Fibroblast of lung (primary cell): ENCODE data around the gene SERTAD2. TPM values are rescaled to one million over a fixed set of nuclear protein-coding genes. Genes with fewer than 3 reads are reported as not detected.

Experiments used
- DNase-seq, 2 donors: peaks; one replicate each; pipeline versions ENCODE4 v3.0.0 to v3.0.0-alpha.2; 2010; ENCODE audit warnings: low read depth in 2 of 2
- H2AFZ ChIP-seq: 2 replicates; pipeline ENCODE4 v1.5.1; 2012; ENCODE audit warnings: low read length, control low read depth, inconsistent platforms
- H3K27ac ChIP-seq: 2 replicates; pipeline ENCODE4 v1.5.1; 2011; ENCODE audit warnings: low read length, control low read depth; ENCODE audit not compliant: insufficient read depth
- H3K27me3 ChIP-seq: 2 replicates; pipeline ENCODE4 v1.5.1; 2011; ENCODE audit warnings: mild to moderate bottlenecking, low read length; ENCODE audit not compliant: control insufficient read depth, insufficient read depth
- H3K36me3 ChIP-seq: 2 replicates; pipeline ENCODE4 v1.5.1; 2011; ENCODE audit warnings: low read length; ENCODE audit not compliant: control insufficient read depth, insufficient read depth
- H3K4me1 ChIP-seq: 2 replicates; pipeline ENCODE4 v1.5.1; 2011; ENCODE audit warnings: low read length; ENCODE audit not compliant: control insufficient read depth, insufficient read depth; ENCODE audit errors: extremely low read depth
- H3K4me2 ChIP-seq: 2 replicates; pipeline ENCODE4 v1.5.1; 2011; ENCODE audit warnings: low read length, control low read depth; ENCODE audit not compliant: insufficient read depth; ENCODE audit errors: extremely low read depth
- H3K4me3 ChIP-seq, 4 experiments: fragments of 200-600 bp in 1 of 4; sonication (generic) in 1 of 4; replicated peaks in 1 of 4; 2 replicates each; pipeline ENCODE4 v1.5.1; 2011 to 2016; ENCODE audit warnings: low read length in 4 of 4, low read depth in 3 of 4, mild to moderate bottlenecking in 3 of 4, control low read depth in 2 of 4, inconsistent platforms in 1 of 4, mixed read lengths in 1 of 4; ENCODE audit not compliant: insufficient read depth in 1 of 4; ENCODE audit errors: control extremely low read depth in 1 of 4
- H3K79me2 ChIP-seq: 2 replicates; pipeline ENCODE4 v1.5.1; 2012; ENCODE audit warnings: mild to moderate bottlenecking, low read length, inconsistent platforms; ENCODE audit not compliant: control insufficient read depth, insufficient read depth
- H3K9ac ChIP-seq: 2 replicates; pipeline ENCODE4 v1.5.1; 2011; ENCODE audit warnings: mild to moderate bottlenecking, low read length, control low read depth; ENCODE audit not compliant: insufficient read depth
- H3K9me3 ChIP-seq: 2 replicates; pipeline ENCODE4 v1.5.1; 2012; ENCODE audit warnings: low read depth, low read length; ENCODE audit not compliant: control insufficient read depth, insufficient read depth
- H4K20me1 ChIP-seq: 2 replicates; pipeline ENCODE4 v1.5.1; 2011; ENCODE audit warnings: low read length; ENCODE audit not compliant: control insufficient read depth, insufficient read depth; ENCODE audit errors: extremely low read depth
- CTCF ChIP-seq, 2 donors: IDR thresholded peaks in 1 of 2; conservative IDR thresholded peaks in 1 of 2; 1 replicate in 1 of 2; 2 replicates in 1 of 2; pipeline ENCODE4 v1.5.1; 2011 to 2012; ENCODE audit warnings: low read length in 2 of 2, control low read depth in 1 of 2, inconsistent platforms in 1 of 2, low read depth in 1 of 2, mild to moderate bottlenecking in 1 of 2
- EZH2 ChIP-seq: IDR thresholded peaks from 2 replicates; pipeline ENCODE4 v1.5.1; 2012; ENCODE audit warnings: low read length, control low read depth, mild to moderate bottlenecking; ENCODE audit errors: missing control alignments
- polyA plus RNA-seq, 2 donors: library from polyadenylated mRNA; depleted of rRNA in 1 of 2; stranded (reverse) in 1 of 2; unstranded in 1 of 2; fragments of >200 nt; gene quantifications; 2 replicates each; pipeline ENCODE4 v1.2.1, GENCODE V29; 2011 to 2012; ENCODE audit warnings: missing spikeins in 1 of 2
- total RNA-seq: library from RNA; depleted of rRNA; stranded (reverse); fragments of >200 nt; gene quantifications from 2 replicates; pipeline ENCODE4 v1.2.1, GENCODE V29; 2014

Gene SERTAD2
- total and polyA plus RNA-seq, 2 donors (not counting 1 experiment from before 2014, with no cell fraction given) = 15.2 to 16.5 TPM

- H3K36me3 ChIP-seq = peaks cover 1% of the 10 kb centered on the region
- no peaks in the 10 kb centered on the region for H3K9me3 ChIP-seq
Measured at GRCh38 chr2:64627860-64628841, 25.6 kb downstream of the SERTAD2 start.

GRCh38 chr2:64626963-64627760 lies 26.6 kb downstream of the SERTAD2 start:
- H3K4me3 ChIP-seq = no peak overlapping the region
- no peaks in the 10 kb centered on the region for H3K79me2 ChIP-seq
- no peak overlapping the region for H3K9ac ChIP-seq
- H2AFZ ChIP-seq = no peak overlapping the region
- H3K9me3 ChIP-seq = no peaks in the 10 kb centered on the region
- no peaks in the 10 kb centered on the region for H4K20me1 ChIP-seq
- H3K36me3 ChIP-seq = peaks cover 1% of the 10 kb centered on the region
- H3K27me3 ChIP-seq = no peaks in the 10 kb centered on the region
- no peak overlapping the region for H3K27ac ChIP-seq
- no peaks in the 10 kb centered on the region for H3K4me1 ChIP-seq
- TF ChIP-seq EZH2 = no peak
- no peak for TF ChIP-seq CTCF (conservative IDR thresholded peaks at IDR 0.05 in 1 of 2, IDR thresholded peaks at IDR 0.05 in 1 of 2; ENCODE audit: low read depth in 1 of 2, low read length in 2 of 2)
- no peak for DNase-seq
- no peak overlapping the region for H3K4me2 ChIP-seq

More at GRCh38 chr2:64627860-64628841, 25.6 kb downstream of the SERTAD2 start:
- Histone ChIP-seq H3K27me3 (no peaks in the 10 kb centered on the region), H3K4me2 (no peak overlapping the region), H3K4me3 (no peak overlapping the region), H3K9ac (no peak overlapping the region), H4K20me1 (no peaks in the 10 kb centered on the region), H2AFZ (no peak overlapping the region), H3K79me2 (no peaks in the 10 kb centered on the region), H3K4me1 (peaks cover 3% of the 10 kb centered on the region), H3K27ac (no peak overlapping the region)
- no peak for DNase-seq
- TF ChIP-seq EZH2 (no peak), CTCF (conservative IDR thresholded peaks at IDR 0.05 in 1 of 2, IDR thresholded peaks at IDR 0.05 in 1 of 2; ENCODE audit: low read depth in 1 of 2, low read length in 2 of 2) (no peak)
